ENCODE measurements around the gene HS6ST3.

DNA sequence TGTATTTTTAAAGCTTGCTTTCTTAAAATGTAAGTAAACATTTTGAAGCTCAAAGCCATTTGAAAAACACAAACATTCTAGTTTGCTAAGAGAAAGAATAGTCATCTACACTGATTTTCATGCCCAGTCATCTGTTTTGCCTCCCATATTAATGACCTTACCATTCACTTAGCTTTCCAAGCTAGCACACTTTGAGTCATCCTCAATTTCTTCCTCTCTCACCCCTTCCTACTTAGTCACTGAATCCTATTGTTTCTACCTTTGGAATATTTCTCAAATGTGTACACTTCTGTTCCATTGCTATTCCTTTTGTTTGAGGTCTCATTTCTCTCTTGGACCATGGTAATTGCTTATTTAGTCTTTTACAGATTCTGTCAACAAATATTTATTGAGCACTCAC, 7.3 kb upstream of the HS6ST3 start:
- no peak for TF ChIP-seq POLR2AphosphoS5 (IDR thresholded peaks at IDR 0.05)
- TF ChIP-seq, protein P1, sequence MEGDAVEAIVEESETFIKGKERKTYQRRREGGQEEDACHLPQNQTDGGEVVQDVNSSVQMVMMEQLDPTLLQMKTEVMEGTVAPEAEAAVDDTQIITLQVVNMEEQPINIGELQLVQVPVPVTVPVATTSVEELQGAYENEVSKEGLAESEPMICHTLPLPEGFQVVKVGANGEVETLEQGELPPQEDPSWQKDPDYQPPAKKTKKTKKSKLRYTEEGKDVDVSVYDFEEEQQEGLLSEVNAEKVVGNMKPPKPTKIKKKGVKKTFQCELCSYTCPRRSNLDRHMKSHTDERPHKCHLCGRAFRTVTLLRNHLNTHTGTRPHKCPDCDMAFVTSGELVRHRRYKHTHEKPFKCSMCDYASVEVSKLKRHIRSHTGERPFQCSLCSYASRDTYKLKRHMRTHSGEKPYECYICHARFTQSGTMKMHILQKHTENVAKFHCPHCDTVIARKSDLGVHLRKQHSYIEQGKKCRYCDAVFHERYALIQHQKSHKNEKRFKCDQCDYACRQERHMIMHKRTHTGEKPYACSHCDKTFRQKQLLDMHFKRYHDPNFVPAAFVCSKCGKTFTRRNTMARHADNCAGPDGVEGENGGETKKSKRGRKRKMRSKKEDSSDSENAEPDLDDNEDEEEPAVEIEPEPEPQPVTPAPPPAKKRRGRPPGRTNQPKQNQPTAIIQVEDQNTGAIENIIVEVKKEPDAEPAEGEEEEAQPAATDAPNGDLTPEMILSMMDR (IDR thresholded peaks at IDR 0.05 in 8 of 11, conservative IDR thresholded peaks at IDR 0.05 in 3 of 11): no peak

All from spleen (tissue), 7 donors.